ENCODE measurements around the gene ATP5ME.

ATP5ME gene

DNA sequence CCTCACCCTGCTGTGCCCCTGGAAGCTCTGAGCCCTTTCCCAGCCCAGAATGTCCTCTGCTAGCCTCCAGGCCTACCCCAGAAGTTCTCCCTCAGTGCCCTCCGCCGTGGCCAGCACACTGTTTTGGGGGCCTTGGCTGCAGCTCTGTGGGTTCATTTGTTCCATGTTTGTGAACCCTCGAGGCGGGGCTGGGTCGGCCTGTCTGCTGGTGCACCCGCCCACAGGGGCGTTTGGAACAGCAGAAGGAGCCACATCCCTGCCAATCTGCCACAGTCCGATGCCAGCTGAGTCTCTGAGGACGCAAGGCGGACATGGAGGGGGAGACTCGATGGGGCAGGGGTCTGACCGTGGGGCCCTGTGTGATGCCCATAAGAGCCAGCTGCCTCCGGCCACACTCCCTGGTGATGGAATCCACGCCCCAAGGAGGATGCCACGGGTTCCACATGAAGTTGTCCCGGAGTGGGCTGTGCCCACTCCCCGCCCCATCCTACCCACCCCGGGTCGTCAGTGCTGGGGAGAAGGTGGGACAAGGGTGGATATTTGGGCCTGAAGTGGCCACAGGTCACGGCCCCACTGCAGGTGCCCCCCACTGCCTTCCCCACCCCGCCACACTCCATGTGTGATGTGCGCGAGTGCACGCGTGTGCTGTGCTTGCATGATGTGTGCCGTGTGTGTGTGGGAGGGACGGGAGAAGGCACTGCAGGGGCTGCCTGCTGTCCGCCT lies 7.1 kb downstream of the ATP5ME start:
- DNase-seq = no peak

DNA sequence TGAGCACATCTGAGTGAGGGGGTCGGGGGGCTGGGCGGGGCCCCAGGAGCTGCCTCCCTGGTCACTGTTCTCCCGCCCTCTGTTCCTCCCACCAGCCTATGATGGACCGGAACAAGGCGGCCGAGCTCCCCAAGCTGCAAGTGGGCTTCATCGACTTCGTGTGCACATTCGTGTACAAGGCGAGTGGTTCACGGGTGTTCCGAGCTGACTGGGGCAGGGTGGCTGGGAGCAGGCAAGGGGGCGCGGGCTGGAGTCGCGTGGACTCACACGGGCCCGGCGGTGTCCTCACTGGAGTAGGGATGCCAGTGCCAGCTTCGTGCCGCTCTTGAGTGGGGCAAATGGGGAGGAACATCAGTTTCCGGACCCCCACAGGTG lies 7.7 kb downstream of the ATP5ME start:
- no peak for DNase-seq

DNA sequence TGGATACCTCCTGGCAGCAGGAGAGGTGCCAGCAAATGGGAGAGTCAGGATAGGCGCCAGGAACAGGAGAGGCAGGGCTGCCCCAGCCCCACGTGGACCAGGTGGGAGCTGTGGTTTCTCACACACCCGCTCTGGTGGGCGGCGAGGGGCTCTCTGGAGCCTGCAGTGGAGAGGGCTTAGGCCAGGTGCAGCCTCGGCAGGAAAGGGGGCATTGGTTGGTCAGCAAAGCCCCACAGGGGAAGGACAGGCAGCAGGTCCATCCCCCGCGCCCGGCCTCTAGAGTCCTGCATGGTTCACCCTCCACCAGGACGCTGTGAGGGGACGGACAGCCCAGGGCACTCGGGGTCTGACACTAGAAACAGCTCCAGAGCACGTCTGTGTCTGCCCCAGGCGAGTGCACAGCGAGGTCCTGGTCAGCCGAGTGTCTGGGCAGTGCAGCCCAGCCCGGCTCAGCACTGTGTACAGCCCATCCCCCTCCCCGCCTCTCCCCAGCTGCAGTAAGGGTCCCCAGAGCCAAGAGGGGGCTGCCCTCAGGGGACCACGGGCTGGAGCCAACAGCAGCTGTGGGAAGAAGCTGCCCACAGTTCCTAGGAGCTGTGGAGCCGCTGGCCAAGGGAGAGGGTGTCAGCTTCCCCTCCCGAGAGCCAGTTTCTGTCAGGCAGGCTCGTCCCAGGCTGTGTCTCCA lies 8.2 kb downstream of the ATP5ME start:
- DNase-seq = no peak

DNA sequence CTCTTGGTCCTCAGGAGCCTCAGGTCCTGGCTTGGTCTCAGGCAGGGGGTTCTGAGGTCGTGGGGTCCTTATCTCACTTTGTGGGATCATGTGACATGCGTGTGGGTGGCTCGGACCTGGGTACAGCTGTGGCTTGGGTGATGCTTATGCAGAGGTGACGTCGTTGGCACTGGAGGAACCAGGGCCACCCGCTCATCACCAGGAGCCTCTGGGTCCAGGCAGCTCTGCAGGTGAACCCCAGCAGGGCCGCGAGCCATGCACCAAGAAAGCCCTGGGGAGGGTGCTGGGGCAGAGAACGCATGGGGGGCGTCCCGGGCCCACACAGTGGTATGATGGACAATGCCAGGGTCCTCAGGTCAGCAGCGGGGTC lies 8.7 kb downstream of the ATP5ME start:
- DNase-seq = no peak

DNA sequence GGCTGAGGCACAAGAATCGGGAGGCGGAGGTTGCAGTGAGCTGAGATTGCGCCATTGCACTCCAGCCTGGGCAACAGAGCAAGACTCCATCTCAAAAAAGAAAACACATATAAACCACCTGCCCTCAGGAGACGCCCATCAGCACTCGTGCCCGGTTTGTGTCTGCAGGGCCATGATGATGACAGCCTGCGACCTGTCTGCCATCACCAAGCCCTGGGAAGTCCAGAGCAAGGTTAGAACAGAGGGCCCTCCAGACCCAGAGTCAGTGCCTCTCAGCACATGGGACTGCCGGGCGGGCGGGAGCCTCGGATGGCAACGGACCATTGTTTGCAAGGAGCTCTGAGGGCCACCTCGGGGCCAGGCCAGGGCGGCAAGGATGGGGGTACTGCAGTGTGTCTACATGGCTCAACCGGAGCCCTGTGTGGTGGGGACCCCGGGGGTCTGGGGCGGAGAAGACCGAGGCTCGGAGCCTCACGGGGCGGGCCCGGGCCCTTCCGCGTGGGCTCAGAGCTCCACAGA lies 9.3 kb downstream of the ATP5ME start:
- no peak for DNase-seq

DNA sequence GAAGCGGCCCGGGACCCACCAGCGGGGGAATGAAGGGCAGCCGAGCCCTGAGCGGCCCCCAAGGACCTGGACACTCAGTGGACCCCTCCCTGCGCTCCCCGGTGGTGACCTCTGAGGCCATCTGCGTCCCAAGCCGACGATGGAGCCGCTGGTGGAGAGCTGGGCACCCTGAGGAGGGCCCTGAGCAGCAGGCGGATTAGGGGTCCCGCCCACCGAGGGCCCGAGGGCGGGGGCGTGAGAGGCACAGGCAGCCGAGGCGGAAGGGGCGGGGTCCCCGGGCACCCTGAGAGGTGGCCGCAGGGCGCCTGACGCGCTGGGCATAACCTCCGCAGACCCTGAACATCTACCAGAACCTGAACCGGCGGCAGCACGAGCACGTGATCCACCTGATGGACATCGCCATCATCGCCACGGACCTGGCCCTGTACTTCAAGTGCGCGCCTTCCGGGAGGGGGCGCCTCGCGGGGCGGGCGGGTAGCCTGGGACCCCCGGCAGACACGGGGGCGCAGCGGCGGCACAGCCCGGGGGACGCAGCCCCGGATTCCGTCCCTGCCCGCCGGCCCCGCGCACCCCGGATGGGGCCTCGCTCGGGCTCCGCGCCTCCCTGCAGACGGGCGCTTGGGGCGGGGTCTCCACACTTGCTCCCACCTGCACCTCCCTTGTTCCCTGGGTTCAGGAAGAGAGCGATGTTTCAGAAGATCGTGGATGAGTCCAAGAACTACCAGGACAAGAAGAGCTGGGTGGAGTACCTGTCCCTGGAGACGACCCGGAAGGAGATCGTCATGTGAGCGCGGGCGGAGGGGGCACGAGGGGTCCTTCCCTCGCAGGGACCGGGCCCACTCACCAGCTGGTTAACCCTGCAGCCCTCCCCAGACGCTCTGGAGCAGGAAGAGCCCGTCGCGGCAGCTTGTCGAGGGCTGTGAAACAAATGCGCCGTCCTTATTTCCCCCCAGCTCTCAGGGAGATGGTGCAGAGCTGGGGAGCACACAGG lies 10.3 kb downstream of the ATP5ME start:
- DNase-seq = peak; percentile 24

DNA sequence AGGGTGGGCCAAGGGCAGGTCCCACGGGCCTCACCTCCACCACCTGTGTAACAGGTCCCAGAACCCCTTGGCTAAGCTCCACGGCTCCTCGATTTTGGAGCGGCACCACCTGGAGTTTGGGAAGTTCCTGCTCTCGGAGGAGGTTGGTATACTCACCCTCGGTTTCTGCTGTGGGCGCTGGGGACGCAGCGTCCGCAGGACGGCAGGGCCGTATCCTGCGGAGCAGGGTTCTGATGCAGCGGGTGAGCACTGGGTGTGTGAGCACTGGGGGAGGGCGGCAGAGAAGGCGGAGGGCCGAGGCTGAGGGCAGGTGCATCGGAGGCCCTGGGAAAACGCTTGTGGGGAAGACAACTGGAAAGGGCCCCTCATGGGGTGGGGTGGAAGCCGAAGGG lies 11.0 kb downstream of the ATP5ME start:
- DNase-seq = no peak

DNA sequence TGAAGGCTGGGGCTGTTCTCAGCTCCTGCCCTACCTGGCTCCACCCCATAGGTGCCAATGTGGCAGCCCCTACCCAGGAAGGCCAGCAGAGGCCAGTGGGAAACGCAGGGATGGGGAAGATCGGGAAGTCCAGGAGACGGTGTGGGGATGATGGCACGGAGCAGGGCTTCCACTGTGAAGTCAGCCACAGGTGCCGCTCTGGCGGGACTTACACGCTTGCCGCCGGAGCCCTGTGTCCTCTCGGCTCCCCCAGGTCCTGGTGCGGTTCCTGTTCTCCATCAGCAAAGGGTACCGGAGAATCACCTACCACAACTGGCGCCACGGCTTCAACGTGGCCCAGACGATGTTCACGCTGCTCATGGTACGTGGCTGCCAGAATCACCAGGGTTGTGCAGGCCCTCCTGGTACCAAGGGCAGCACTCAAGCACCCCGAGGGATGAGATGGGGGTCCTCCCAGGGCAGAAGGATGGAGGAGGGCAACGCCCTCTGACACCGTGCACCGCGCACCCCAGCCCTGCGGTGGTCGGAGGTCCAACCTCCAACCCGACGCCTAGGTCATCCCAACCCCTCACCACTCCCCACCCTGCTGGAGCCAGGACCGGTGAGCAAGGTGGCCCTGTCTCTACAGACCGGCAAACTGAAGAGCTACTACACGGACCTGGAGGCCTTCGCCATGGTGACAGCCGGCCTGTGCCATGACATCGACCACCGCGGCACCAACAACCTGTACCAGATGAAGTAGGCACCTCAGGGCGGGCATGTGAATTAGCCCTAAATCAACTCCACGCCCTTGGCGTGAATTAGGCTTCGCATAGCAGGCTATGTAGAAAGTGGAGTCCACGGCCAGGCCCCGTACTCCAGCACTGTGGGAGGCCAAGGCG lies 12.0 kb downstream of the ATP5ME start:
- DNase-seq = no peak

DNA sequence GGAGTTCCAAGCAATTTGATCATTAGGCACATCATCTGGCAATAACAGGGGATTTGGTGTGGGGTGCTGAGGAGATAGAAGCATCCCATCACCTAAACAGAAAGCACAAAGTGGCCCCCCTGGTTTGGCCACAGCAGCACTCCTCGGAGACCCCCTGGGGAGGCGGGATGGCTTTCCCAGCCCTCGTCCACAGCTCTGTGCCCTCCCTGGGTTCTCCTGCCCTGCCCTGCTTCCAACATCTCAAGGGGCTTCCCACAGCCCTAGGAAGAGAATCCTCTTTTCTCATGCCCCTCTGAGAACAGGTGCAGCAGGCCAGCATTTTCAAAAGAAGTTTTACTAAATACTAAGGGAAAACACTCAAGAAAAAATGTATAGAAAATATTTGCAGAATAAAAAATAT lies 12.8 kb downstream of the ATP5ME start:
- DNase-seq = no peak

DNA sequence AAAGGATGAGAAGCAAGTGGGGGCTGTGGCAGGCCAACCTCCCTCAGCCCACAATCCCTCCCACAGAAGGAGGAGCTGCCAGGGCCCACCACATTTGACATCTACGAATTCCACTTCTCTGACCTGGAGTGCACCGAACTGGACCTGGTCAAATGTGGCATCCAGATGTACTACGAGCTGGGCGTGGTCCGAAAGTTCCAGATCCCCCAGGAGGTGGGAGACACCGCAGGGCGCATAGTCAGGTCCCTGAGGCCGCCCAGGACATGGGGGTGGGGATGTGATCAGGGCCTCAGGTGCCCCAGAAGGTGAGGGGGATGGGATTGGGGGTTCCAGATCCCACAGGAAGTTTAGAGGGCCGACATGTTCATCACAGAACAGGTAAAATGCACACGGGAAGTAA lies 13.7 kb downstream of the ATP5ME start:
- no peak for DNase-seq

DNA sequence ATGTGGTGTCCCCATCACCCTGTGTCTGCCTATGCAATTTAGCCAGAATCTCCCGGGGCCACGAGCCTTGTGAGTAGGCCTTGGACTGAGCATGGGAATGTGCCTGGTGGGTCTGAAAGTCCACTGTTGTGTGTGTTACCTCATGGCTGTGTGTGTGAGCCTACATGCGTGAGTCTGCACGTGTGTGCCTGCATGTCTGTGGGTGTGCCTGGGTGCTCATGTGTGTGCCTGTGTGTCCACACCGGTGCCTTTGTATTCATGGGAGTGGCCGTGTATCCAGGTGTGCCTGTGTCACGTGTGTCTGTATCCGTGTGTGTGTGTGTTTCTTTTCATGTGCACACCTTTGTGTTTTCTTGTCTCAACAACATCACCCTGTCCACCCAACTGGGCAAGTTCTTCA lies 14.2 kb downstream of the ATP5ME start:
- no peak for DNase-seq

DNA sequence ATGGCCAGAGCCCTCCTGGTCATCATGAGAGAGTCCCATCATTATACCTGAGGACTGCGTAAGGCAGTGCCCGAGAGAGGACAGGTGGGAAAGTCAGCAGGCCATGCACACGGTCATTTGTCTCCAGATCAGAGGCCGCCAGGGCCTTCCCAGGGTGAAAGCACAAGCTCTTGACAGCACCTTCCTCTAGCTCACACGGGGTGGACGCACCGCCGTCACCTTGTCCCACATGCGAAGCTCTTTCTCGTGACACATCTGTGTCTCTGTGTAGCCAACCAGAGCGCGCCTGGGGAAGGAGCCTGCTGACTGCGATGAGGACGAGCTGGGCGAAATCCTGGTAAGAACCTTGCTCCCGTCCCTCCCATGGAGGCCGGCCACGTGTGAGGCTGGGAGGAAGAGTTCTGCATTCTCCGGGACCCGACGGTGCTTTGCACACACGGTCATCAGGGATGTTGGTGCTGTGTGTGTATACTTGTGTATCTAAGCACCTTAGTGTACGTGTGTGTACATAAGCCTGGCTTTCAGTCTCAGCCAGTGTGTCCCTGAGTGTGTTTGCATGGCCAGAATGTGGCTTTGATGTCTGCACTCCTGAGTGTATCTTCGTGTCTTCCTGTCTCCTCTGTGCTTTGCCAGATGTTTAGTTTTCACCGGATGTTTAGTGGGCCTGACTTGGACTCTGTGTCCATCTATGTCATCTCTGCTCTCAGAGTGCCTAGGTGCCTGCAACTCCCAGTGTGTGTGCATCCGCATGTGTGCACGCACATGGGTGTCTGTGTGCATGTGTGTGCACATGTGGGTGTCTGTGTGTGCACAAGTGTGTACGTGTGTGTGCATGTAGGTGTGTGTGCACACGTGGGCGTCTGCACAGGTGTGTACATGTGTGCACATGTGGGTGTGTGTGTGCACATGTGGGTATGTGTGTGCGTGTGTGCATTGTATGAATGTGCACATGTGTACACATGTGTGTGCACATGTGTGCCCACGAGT lies 15.1 kb downstream of the ATP5ME start:
- no peak for DNase-seq

DNA sequence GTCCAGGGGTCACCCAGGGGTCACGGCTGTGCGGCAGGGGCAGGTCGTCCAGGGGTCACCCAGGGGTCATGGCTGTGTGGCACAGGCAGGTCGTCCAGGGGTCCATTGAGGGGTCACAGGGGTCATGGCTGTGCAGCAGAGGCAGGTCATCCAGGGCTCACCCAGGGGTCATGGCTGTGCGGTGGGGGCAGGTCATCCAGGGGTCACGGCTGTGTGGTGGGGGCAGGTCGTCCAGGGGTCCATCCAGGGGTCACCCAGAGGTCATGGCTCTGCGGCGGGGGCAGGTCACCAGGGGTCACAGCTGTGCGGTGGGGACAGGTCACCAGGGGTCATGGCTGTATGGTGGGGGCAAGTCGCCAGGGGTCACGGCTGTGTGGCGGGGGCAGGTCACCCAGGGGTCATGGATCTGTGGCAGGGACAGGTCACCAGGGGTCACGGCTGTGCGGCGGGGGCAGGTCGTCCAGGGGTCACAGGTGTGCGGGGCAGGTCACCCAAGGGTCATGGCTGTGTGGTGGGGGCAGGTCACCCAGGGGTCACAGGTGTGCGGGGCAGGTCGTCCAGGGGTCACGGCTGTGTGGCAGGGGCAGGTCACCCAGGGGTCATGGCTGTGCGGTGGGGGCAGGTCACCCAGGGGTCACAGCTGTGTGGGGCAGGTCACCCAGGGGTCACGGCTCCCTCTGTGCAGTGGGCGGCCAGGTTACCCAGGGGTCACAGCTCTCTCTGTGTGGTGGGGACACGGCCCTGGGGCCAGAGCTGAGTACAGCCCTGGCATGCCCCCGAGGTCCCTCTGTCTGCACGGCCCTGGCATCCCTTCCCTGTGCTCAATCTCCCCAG lies 16.0 kb downstream of the ATP5ME start:
- DNase-seq = no peak

DNA sequence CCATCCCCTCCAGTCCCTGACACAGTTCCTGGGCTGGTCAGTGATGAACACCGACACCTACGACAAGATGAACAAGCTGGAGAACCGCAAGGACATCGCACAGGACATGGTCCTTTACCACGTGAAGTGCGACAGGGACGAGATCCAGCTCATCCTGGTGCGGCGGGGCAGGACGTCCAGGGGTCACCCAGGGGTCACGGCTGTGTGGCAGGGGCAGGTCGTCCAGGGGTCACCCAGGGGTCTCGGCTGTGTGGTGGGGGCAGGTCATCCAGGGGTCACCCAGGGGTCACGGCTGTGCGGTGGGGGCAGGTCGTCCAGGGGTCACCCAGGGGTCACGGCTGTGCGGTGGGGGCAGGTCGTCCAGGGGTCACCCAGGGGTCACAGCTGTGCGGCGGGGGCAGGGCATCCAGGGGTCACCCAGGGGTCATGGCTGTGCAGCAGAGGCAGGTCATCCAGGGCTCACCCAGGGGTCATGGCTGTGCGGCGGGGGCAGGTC lies 16.7 kb downstream of the ATP5ME start:
- no peak for DNase-seq

DNA sequence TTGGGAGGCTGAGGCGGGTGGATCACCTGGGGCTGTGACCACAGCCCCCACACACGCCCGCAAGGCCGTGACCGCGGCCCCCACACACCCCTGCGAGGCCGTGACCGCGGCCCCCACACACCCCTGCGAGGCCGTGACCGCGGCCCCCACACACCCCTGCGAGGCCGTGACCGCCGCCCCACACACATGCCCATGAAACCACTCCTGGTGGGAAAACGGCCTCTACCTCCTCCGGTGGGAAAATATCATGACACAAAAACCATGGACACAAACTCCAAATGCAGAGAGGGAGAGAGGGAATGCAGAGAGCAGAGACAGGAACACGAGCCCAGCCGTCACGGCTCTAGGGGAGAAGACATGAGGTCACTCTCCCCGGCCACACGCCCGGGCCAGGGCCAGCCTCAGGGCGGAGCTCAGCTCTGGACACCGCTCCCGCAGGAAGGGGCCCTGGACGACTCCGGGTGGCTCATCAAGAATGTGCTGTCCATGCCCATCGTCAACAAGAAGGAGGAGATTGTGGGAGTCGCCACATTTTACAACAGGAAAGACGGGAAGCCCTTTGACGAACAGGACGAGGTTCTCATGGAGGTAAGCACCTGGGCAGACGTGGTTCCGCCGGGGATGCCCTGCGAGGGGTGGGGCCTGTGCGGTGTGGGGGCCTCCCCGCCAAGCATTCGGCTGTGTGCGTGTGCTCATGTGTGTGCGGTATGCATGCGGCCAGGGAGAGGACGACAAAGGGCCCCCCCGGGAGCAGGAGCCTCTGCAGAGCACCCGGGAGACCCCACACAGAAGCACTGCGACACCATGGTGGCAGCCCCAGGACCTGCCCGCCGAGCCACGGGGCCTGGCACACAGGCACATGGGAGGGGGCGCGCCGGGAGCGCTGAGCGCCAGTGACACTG lies 17.4 kb downstream of the ATP5ME start:
- no peak for DNase-seq

DNA sequence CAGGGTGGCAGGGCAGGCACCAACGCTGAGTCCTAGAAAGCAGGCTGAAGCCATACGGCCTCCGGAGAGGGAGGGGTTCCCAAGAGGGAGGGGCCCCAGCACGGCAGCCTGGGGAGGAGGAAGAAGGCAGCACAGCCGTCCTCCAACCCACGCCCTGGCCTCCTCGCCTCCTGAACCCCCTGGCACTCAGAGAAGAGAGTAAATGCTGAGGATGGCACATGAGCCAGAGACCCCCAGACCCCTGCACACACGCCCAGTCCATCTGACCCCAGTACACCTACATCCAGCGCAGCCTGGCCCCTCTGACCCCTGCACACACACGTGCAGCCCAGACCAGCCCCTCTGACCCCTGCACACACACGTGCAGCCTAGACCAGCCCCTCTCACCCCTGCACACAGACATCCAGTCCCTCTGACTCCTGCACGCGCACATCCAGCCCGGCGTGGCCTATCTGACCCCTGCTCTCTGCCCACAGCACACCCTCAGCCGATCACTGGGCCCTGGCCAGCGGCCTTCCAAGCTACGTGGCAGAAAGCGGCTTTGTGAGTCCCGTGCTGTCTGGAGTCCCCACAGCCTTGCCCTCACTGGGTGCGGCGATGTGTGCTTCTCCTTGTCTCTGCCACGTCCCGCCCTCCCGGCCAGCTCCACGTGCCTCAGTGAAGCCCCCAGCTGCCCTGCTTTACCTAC lies 18.5 kb downstream of the ATP5ME start:
- no peak for DNase-seq

DNA sequence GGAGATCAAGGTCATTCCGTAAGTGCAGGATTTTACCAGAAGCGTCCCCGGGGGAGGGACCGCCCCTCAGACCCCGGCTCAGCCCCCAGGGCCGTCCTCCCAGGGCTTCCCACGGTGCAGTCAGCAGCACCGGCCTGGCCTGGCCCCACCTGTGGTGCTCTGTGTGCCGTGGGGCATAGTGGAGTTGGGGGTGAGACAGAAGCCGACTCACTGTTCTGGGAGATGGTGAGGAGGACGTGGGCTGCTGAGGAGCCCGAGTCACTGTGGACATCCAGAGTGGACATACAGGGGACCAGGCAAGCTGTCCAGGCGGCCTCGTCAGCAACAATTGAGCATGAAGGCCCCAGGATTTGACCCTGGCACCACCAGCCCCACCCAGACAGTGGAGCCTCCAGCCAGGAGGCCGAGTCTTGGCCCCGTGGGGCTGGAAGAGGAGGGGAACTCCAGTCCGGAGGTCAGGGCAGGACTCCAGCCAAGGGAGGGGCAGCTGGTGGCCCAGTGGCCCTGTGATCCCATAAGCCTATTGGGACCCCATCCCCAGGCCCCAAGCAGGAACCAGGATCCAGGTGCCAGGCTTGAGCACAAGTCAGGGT lies 19.1 kb downstream of the ATP5ME start:
- no peak for DNase-seq

DNA sequence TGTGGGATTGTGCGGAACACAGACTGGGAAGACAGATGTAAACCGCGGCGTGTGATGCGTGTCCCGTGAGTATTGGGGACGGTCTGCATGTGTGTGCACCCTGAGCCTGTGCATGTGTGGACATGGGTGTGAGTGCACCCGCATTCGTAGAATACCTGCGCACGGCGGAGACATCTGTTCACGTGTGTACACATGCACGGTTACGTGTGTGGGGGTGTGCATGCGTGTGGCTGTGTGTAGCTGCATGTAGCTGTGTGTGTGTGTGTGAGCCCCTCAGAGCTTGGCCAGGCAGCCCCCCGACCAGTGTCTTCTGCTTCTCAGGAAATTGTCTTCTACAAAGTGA lies 19.6 kb downstream of the ATP5ME start:
- DNase-seq = no peak

All from NCI-H1105 treated with DMSO at 0.1 percent for 48 hours (cell line).